H1 (cell line): ENCODE data around the gene GPR61. TPM values are rescaled to one million over a fixed set of nuclear protein-coding genes. Genes with fewer than 3 reads are reported as not detected.

Experiments used
- CTCF ChIA-PET: fragments of 300-600 bp; sonication (Branson Sonifier 250); formaldehyde crosslinking; loops from one replicate; lab custom pipeline; 2021; ENCODE audit not compliant: partially characterized antibody; lab: Charles Lee
- POLR2A ChIA-PET: fragments of 300-600 bp; sonication (Branson Sonifier 250); formaldehyde crosslinking; loops from one replicate; lab custom pipeline; 2021; ENCODE audit warnings: inconsistent platforms; ENCODE audit not compliant: partially characterized antibody; lab: Charles Lee
- DNase-seq, 2 experiments: peaks; one replicate each; pipeline versions ENCODE4 v3.0.0 to v3.0.0-alpha.2; 2010 to 2022; ENCODE audit warnings: low spot score in 2 of 2, low read depth in 1 of 2, mixed read lengths in 1 of 2
- FAIRE-seq: peaks from 2 replicates; lab custom pipeline; 2011; peaks lifted over from hg19 to GRCh38; lab: Jason Lieb, UNC
- H2AFZ ChIP-seq: 2 replicates; pipeline ENCODE4 v1.8.1; 2012; ENCODE audit warnings: low read length, inconsistent platforms
- H2AK5ac ChIP-seq: 2 replicates; pipeline ENCODE4 v1.6.1; 2013; ENCODE audit warnings: low read depth, low read length
- H2BK120ac ChIP-seq: replicated peaks from 2 replicates; pipeline ENCODE3; 2013; ENCODE audit warnings: low read depth, low read length, inconsistent platforms
- H2BK12ac ChIP-seq: 2 replicates; pipeline ENCODE4 v1.6.1; 2013; ENCODE audit warnings: low read depth, low read length
- H2BK15ac ChIP-seq: 2 replicates; pipeline ENCODE4 v1.6.1; 2013; ENCODE audit warnings: low read length
- H2BK20ac ChIP-seq: 2 replicates; pipeline ENCODE4 v1.6.1; 2013; ENCODE audit warnings: low read length
- H2BK5ac ChIP-seq: 2 replicates; pipeline ENCODE4 v1.6.1; 2013; ENCODE audit warnings: low read depth, low read length
- H3K14ac ChIP-seq: 2 replicates; pipeline ENCODE4 v1.6.1; 2013; ENCODE audit warnings: inconsistent platforms; ENCODE audit not compliant: insufficient read length
- H3K18ac ChIP-seq: 2 replicates; pipeline ENCODE4 v1.6.1; 2013; ENCODE audit warnings: low read length; ENCODE audit errors: extremely low read depth
- H3K23ac ChIP-seq: 2 replicates; pipeline ENCODE4 v1.6.1; 2013; ENCODE audit warnings: inconsistent platforms; ENCODE audit not compliant: insufficient read length
- H3K23me2 ChIP-seq: 2 replicates; pipeline ENCODE4 v1.6.1; 2013; ENCODE audit warnings: low read depth, low read length
- H3K27ac ChIP-seq: 2 replicates; pipeline ENCODE4 v1.6.1; 2011; ENCODE audit warnings: low read depth, low read length, inconsistent platforms
- H3K27me3 ChIP-seq, 4 experiments: replicated peaks in 1 of 4; 1 replicate in 1 of 4; 2 replicates in 3 of 4; pipeline versions ENCODE4 v1.6.1 to v1.8.1; 2011 to 2013; ENCODE audit warnings: low read length in 3 of 4, mild to moderate bottlenecking in 3 of 4, inconsistent platforms in 2 of 4, mixed read lengths in 2 of 4, moderate library complexity in 1 of 4; ENCODE audit not compliant: control insufficient read depth in 3 of 4, insufficient read depth in 3 of 4; ENCODE audit errors: extremely low read depth in 1 of 4
- H3K36me3 ChIP-seq, 4 experiments: 2 replicates each; pipeline versions ENCODE4 v1.6.1 to v1.8.1; 2011 to 2013; ENCODE audit warnings: mild to moderate bottlenecking in 4 of 4, low read length in 3 of 4, moderate library complexity in 2 of 4, control low read depth in 1 of 4, inconsistent platforms in 1 of 4; ENCODE audit not compliant: insufficient read depth in 4 of 4, control insufficient read depth in 2 of 4
- H3K4ac ChIP-seq: replicated peaks from 2 replicates; pipeline ENCODE3; 2013; ENCODE audit warnings: low read length, low read depth, mixed read lengths, inconsistent platforms; ENCODE audit not compliant: insufficient read length
- H3K4me1 ChIP-seq, 4 experiments: replicated peaks in 1 of 4; 1 replicate in 1 of 4; 2 replicates in 3 of 4; pipeline versions ENCODE4 v1.6.1 to v1.8.1; 2011 to 2013; ENCODE audit warnings: low read length in 3 of 4, inconsistent platforms in 2 of 4, mixed read lengths in 1 of 4; ENCODE audit not compliant: insufficient read depth in 4 of 4, control insufficient read depth in 3 of 4
- H3K4me2 ChIP-seq, 2 experiments: 2 replicates each; pipeline versions ENCODE4 v1.6.1 to v1.8.1; 2011 to 2013; ENCODE audit warnings: low read depth in 2 of 2, low read length in 2 of 2, control low read depth in 1 of 2, inconsistent platforms in 1 of 2, mild to moderate bottlenecking in 1 of 2; ENCODE audit not compliant: insufficient read depth in 1 of 2
- H3K4me3 ChIP-seq, 4 experiments: fragments of 200-600, 300-600 bp in 1 of 4; sonication (generic), shearing (Covaris generic), sonication (Bioruptor Twin) in 1 of 4; 2 replicates each; pipeline versions ENCODE4 v1.5.1 to v1.8.1; 2011 to 2016; ENCODE audit warnings: low read length in 4 of 4, low read depth in 3 of 4, control low read depth in 2 of 4, inconsistent platforms in 2 of 4, mild to moderate bottlenecking in 2 of 4, mixed read lengths in 1 of 4, moderate library complexity in 1 of 4; ENCODE audit not compliant: insufficient read depth in 2 of 4; ENCODE audit errors: extremely low read depth in 1 of 4
- H3K56ac ChIP-seq: replicated peaks from 2 replicates; pipeline ENCODE3; 2013; ENCODE audit warnings: low read depth, mild to moderate bottlenecking, mixed read lengths, low read length, inconsistent platforms; ENCODE audit not compliant: insufficient read length
- H3K79me1 ChIP-seq: 2 replicates; pipeline ENCODE4 v1.6.1; 2013; ENCODE audit warnings: low read depth, low read length, control low read depth
- H3K79me2 ChIP-seq, 2 experiments: 2 replicates each; pipeline versions ENCODE4 v1.6.1 to v1.8.1; 2012 to 2013; ENCODE audit warnings: low read length in 2 of 2, mild to moderate bottlenecking in 2 of 2, inconsistent platforms in 1 of 2; ENCODE audit not compliant: insufficient read depth in 2 of 2, control insufficient read depth in 1 of 2
- H3K9ac ChIP-seq, 4 experiments: replicated peaks in 1 of 4; 1 replicate in 1 of 4; 2 replicates in 3 of 4; pipeline versions ENCODE4 v1.6.1 to v1.8.1; 2011 to 2013; ENCODE audit warnings: low read depth in 3 of 4, low read length in 3 of 4, control low read depth in 2 of 4, mild to moderate bottlenecking in 2 of 4, moderate library complexity in 2 of 4, inconsistent platforms in 1 of 4; ENCODE audit errors: extremely low read depth in 1 of 4
- H3K9me3 ChIP-seq, 2 experiments: 2 replicates each; pipeline versions ENCODE4 v1.6.1 to v1.8.1; 2012 to 2013; ENCODE audit warnings: mild to moderate bottlenecking in 2 of 2, moderate library complexity in 2 of 2, control low read depth in 1 of 2, inconsistent platforms in 1 of 2, low read depth in 1 of 2, low read length in 1 of 2, mixed read lengths in 1 of 2; ENCODE audit not compliant: insufficient read depth in 2 of 2
- H4K20me1 ChIP-seq, 2 experiments: replicated peaks in 1 of 2; 2 replicates each; pipeline versions ENCODE3 to v1.8.1; 2011 to 2013; ENCODE audit warnings: inconsistent platforms in 2 of 2, low read length in 2 of 2, mild to moderate bottlenecking in 1 of 2; ENCODE audit not compliant: insufficient read depth in 2 of 2, control insufficient read depth in 1 of 2
- H4K5ac ChIP-seq: 2 replicates; pipeline ENCODE4 v1.6.1; 2013; ENCODE audit warnings: low read length, low read depth, mixed read lengths, inconsistent platforms; ENCODE audit not compliant: insufficient read length
- H4K8ac ChIP-seq: 2 replicates; pipeline ENCODE4 v1.8.0; 2013; ENCODE audit warnings: mild to moderate bottlenecking, moderate library complexity, low read length, inconsistent platforms; ENCODE audit not compliant: insufficient read depth; ENCODE audit errors: extremely low read depth
- H4K91ac ChIP-seq: replicated peaks from 2 replicates; pipeline ENCODE3; 2013; ENCODE audit warnings: low read length, mixed read lengths, inconsistent platforms; ENCODE audit not compliant: insufficient read length
- E2F6 ChIP-seq: IDR thresholded peaks from 2 replicates; pipeline ENCODE4 v1.6.1; 2012; ENCODE audit warnings: inconsistent platforms
- EGR1 ChIP-seq: IDR thresholded peaks from 2 replicates; pipeline ENCODE4 v1.6.1; 2011; ENCODE audit warnings: low read depth, low read length, borderline replicate concordance
- GTF2F1 ChIP-seq: IDR thresholded peaks from 2 replicates; pipeline ENCODE4 v1.6.1; 2012; ENCODE audit warnings: low read depth, low read length, improper control_type of control experiment, borderline replicate concordance
- MAX ChIP-seq: IDR thresholded peaks from 2 replicates; pipeline ENCODE4 v1.6.1; 2012; ENCODE audit warnings: inconsistent platforms
- NANOG ChIP-seq: IDR thresholded peaks from 2 replicates; pipeline ENCODE4 v1.6.1; 2011; ENCODE audit warnings: low read length, low read depth, mild to moderate bottlenecking, inconsistent platforms; ENCODE audit not compliant: insufficient read depth, poor library complexity, severe bottlenecking
- SP1 ChIP-seq: IDR thresholded peaks from 2 replicates; pipeline ENCODE4 v1.6.1; 2011; ENCODE audit warnings: low read depth, low read length
- SP4 ChIP-seq: IDR thresholded peaks from 2 replicates; pipeline ENCODE4 v1.6.1; 2012; ENCODE audit warnings: low read length, inconsistent platforms
- TEAD4 ChIP-seq: IDR thresholded peaks from 2 replicates; pipeline ENCODE4 v1.6.1; 2012; ENCODE audit warnings: low read depth, low read length, inconsistent platforms, mixed read lengths
- WGBS, 2 experiments: shearing (Covaris generic) in 1 of 2; methylation state at CpG; one replicate each; pipeline versions ENCODE4 v1.1.6 to v1.1.7; 2013 to 2015; ENCODE audit warnings: low lambda C conversion rate in 2 of 2, mixed read lengths in 2 of 2, inconsistent platforms in 1 of 2, low coverage in 1 of 2, missing lambda C conversion rate in 1 of 2; ENCODE audit not compliant: insufficient replicate concordance in 2 of 2, insufficient coverage in 1 of 2, insufficient read length in 1 of 2; ENCODE audit errors: extremely low coverage in 1 of 2, missing lambda C conversion rate in 1 of 2; 5-methylcytosine and 5-hydroxymethylcytosine counted together
- polyA plus RNA-seq, 7 experiments: library from polyadenylated mRNA; depleted of rRNA in 3 of 7; stranded (reverse) in 5 of 7; unstranded in 2 of 7; fragments of >200 nt in 5 of 7; fragments of 200-250 nt in 2 of 7; gene quantifications; 1 replicate in 5 of 7; 2 replicates in 1 of 7; 4 replicates in 1 of 7; pipeline versions ENCODE4 v1.2.1 to v1.2.3, GENCODE V29; 2011 to 2013; ENCODE audit warnings: missing spikeins in 2 of 7, mixed read lengths in 2 of 7
- total RNA-seq: library from RNA; stranded (reverse); fragmentation: NEBNext Ultra II Directional; extraction: Animal tissue kit (Norgen Biotek cat#: 25700); gene quantifications from 2 replicates; pipeline ENCODE4 v1.2.1, GENCODE V29; 2021

The GPR61 gene
- total and polyA plus RNA-seq, 2 of the 8 experiments (the other 6 are each of a cell fraction or from before 2014, with no cell fraction given), result 0.41 to 0.53 TPM

- H3K9me3 ChIP-seq, result no peaks in the 10 kb centered on the region
- H2BK20ac ChIP-seq, result no peak overlapping the region
- H3K79me1 ChIP-seq, result no peaks in the 10 kb centered on the region; the same call in 1 of the 2 replicates
- TF ChIP-seq SP1 (no peak), TEAD4 (no peak), GTF2F1 (no peak), EGR1 (no peak), E2F6 (no peak), SP4 (no peak), NANOG (no peak), MAX (no peak)
- H3K79me2 ChIP-seq, result no peaks in the 10 kb centered on the region
- H2BK120ac ChIP-seq, result no peak overlapping the region
- no peak overlapping the region for H2BK15ac ChIP-seq
- H4K5ac ChIP-seq, result no peak overlapping the region
- no peak overlapping the region for H3K23ac ChIP-seq
- H3K27me3 ChIP-seq, result no peaks in the 10 kb centered on the region
- H2AFZ ChIP-seq, result no peak overlapping the region
- no peak overlapping the region for H3K14ac ChIP-seq
- no peak overlapping the region for H3K27ac ChIP-seq
- DNase-seq, result no peak
- FAIRE-seq, result no peak
- no peak overlapping the region for H3K56ac ChIP-seq
- H2AK5ac ChIP-seq, result no peak overlapping the region
- H2BK12ac ChIP-seq, result no peak overlapping the region
- CTCF ChIA-PET, result interaction anchor here (0.5 to 43.7 kb wide), 20 partner anchors 11 to 214 kb away, joined by 3 to 1755 read pairs (median 4); partner anchors contain the start of genes AMIGO1, ATXN7L2, GNAI3 and GPR61
- no peak overlapping the region for H2BK5ac ChIP-seq
- no peak overlapping the region for H3K4me2 ChIP-seq
- H3K4me3 ChIP-seq, result no peak overlapping the region
- H4K91ac ChIP-seq, result no peak overlapping the region
- WGBS, 2 experiments, result 84% methylated on average over 11 of the region's 11 CpGs; no CpG with 5 or more reads in 1 of the 2 experiments
- H3K36me3 ChIP-seq, result no peaks in the 10 kb centered on the region; a peak in 1 of 8 replicates
- no peak overlapping the region for H3K4ac ChIP-seq
- H3K23me2 ChIP-seq, result peaks cover 3% of the 10 kb centered on the region
- POLR2A ChIA-PET, result interaction anchor here (0.8 to 3.1 kb wide), 6 partner anchors 9 to 294 kb away, joined by 3 to 10 read pairs (median 4); partner anchors contain the start of gene GPR61
- no peak overlapping the region for H3K18ac ChIP-seq
- no peak overlapping the region for H4K8ac ChIP-seq
- no peak overlapping the region for H3K9ac ChIP-seq
- peaks cover 0 to 2% (median 0%) of the 10 kb centered on the region in 4 experiments; a peak in 1 of 7 replicates for H3K4me1 ChIP-seq
- H4K20me1 ChIP-seq, result peaks cover 0 to 1% of the 10 kb centered on the region in 2 experiments
These were observed 48.8 kb upstream of the GPR61 start for GRCh38 chr1:109490934-109491302.
